TTC549 (cell line): Measurements from ENCODE around the gene TGM5.
"Not testable (repeated sequence)": the region's sequence is repeated elsewhere in the genome, so short reads cannot be mapped to it uniquely, and the experiment has no call there.

Experiments
- FAIRE-seq: peaks from 2 replicates; lab custom pipeline; 2012; peaks lifted over from hg19 to GRCh38; lab: Jason Lieb, UNC

Gene TGM5

GRCh38 chr15:43244092-43244491, 22.6 kb downstream of the TGM5 start:
- no peak for FAIRE-seq

- FAIRE-seq = no peak
These were observed 23.6 kb downstream of the TGM5 start for GRCh38 chr15:43243020-43243645.

- FAIRE-seq = no peak
These were observed 24.1 kb downstream of the TGM5 start for GRCh38 chr15:43242616-43243015.

GRCh38 chr15:43241100-43241499, 25.6 kb downstream of the TGM5 start:
- no peak for FAIRE-seq

GRCh38 chr15:43239732-43240491, 26.8 kb downstream of the TGM5 start:
- no peak for FAIRE-seq

- FAIRE-seq = no peak
These were observed 28.0 kb downstream of the TGM5 start for GRCh38 chr15:43238671-43239131.

DNA sequence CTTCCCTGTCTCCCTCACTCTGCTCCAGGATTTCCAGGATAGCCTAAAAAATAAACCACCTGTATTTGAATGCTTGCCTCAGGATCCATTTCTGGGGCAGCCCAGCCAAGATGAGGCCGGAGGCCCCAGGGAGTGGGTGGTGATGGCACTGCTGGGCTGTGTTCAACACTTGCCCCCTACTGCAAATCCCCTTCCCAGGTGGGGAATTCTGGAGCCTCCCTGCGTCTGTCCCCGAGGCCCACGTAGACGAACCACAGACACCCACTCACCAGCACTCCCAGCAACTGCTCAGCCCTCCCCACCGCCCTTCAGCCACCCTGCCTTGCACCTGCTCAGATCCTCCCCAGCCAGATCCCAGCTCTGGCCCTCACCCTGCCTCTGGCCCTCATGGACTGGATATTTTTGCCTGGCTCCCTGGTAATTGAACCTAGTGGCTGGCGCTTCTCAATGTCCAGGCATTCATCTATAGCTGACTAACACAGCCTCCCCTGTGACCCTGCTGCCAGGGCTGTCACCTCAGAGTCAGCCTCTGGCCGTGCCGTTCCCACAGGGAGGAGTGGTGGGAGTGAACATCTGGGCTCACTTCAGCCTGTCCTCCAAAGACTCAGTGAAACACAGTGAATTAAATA, 28.8 kb downstream of the TGM5 start:
- FAIRE-seq = no peak

GRCh38 chr15:43235536-43235935, 31.2 kb downstream of the TGM5 start:
- no peak for FAIRE-seq

DNA sequence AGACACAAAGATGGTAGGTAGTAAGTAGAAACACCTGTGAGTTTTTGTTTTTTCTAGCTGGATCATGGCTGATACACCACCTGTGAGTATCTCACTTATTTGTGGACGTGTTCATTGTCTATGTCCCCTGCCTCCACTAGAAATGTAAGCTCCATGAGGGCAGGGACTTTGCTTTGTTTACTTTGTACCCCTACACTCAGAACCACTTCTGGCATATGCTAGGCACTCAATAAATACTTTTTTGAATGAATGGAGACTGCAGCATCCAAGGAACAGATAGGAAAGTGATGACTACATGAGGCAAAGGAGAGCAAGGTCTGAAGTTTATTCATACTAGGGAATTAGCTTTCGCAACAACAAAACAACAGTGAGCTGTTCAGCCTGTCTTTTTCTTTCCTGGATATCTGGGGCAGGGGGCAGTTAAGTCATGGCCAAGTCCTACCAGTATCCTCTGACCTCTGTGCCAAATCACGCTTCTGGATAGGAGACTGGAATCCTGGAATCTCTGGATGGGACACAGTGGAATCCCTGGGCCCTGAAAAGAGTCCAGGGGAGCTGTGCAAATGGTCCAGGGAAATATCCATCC, 34.3 kb downstream of the TGM5 start:
- no peak for FAIRE-seq

DNA sequence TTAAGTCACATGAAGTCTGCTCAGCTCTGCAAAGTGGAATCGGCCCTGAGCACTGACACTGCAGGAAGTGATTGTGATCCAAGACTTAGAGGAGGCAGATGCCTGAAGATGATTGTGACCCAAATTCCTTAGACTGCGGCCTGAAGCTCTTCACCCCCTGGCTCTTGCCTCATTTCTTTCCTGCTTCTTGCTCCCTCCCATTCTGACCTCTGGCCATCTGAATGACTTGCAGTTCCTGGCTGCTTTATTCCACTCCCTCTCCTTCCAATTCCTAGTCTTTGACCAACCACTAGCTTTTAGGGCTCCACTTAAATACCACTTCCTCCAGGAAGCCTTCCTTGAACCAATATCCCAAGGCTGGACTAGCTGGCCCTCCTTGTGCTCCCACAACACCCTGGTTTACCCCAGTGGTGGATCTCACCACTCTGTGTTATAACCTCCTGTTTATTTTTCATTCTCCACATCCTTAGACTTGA, 36.0 kb downstream of the TGM5 start:
- no peak for FAIRE-seq

DNA sequence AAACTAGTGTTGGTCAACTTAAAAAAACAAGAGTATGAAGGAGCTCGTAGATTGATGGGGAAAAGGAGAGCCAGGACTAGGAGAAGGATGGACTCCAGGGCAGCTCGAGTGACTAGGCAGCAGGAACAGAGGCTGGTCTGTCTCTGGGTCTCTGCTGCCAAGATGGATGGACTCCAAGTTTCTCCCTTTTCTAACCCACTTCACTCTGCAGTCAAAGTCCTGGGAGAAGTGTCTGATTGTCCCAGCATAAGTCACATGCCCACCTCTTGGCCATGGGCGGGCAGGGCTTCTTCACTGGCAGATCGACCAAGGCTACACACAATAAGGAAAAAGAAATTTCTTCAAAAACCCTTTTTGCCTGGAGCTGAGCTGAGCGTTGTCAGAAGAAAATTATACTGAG, 36.8 kb downstream of the TGM5 start:
- FAIRE-seq = no peak

DNA sequence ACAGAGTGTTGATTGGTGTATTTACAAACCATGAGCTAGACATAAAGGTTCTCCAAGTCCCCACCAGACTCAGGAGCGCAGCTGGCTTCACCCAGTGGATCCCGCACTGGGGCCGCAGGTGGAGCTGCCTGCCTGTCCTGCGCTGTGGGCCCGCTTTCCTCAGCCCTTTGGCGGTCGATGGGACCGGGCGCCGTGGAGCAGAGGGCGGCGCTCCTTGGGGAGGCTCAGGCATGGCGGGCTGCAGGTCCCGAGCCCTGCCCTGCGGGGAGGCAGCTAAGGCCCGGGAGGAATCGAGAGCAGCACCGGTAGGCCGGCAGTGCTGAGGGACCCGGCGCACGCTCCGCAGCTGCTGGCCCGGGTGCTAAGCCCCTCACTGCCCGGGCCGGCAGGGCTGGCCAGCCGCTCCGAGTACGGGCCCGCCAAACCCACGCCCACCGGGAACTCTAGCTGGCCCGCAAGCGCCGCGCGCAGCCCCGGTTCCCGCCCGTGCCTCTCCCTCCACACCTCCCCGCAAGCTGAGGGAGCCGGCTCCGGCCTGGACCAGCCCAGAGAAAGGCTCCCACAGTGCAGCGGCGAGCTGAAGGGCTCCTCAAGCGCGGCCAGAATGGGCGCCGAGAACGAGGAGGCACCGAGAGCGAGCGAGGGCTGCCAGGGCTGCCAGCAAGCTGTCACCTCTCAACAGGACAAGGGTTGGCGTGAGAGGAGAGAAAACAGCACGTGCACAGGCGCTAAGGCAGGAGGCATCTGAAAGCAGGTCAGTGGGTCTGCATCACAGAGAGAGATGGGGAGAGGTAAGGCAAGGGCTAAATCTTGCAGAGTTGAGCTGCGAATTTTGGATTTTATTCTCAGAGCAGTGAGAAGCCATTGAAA, 40.1 kb downstream of the TGM5 start:
- no peak for FAIRE-seq

GRCh38 chr15:43225950-43226255, 40.8 kb downstream of the TGM5 start:
- not testable (repeated sequence) for FAIRE-seq

GRCh38 chr15:43225201-43225949, 41.4 kb downstream of the TGM5 start:
- no peak for FAIRE-seq

DNA sequence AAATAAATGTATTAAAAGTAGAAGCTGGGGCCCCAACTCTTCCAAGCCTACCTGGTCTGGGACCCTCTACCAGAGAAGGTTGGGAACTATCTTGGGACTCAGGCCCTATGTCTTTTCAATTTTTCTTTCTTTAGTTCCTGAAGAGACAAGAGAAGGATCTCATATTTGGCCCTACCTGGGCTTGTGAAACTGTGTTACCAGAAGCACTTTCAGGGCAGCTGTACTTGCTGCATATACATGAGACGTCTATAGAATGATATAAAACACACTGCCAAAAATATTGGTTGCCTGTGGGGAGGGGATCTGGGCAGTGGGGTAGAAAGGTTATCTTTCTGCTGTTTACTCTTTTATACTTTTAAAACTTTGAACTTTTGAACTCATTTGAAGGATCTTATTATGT, 45.3 kb downstream of the TGM5 start:
- no peak for FAIRE-seq

GRCh38 chr15:43220991-43221403, 45.7 kb downstream of the TGM5 start, which contains the start of gene EPB42:
Gene EPB42 (minus strand): TSS chr15:43221018. CDS start chr15:43220825, 193 bp downstream.
- FAIRE-seq = no peak

- FAIRE-seq = no peak
These were observed 46.5 kb downstream of the TGM5 start for GRCh38 chr15:43219929-43220928.

DNA sequence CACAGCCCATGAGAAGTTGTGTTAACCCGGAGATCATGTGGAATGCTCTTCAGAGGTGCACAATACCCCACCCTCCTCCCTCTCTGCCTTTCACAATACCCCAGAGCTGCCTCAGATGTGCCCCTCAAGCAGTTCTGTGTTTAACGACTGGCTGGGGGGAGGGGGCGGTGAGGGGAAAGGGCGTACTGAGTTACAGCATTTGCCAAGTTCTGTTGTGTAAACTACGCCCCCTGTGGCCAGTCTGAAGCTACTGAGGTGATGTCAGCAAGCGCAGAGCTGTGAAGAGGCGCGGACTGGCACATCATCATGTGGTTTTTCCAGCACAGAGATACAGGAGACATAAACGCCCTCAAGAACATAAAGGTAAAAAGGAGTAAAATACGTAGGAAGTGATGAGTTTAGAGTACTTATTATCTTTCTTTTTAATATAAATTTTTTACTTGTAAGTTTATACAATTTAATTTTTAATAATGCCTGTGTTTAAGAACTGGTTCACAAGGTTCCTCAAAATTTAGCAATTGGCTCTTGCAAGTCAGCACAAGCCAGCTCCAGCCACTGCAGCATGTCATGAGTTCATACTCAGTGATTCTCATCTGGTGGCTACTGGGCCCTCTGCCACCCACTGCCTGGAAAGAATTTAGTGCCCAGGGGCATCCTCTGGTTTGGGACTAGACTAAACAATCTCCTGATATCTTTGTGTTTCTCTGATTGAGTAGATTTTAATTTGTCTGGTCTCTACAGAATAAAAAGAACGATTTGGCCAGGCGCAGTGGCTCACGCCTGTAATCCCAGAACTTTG, 47.6 kb downstream of the TGM5 start:
- no peak for FAIRE-seq

DNA sequence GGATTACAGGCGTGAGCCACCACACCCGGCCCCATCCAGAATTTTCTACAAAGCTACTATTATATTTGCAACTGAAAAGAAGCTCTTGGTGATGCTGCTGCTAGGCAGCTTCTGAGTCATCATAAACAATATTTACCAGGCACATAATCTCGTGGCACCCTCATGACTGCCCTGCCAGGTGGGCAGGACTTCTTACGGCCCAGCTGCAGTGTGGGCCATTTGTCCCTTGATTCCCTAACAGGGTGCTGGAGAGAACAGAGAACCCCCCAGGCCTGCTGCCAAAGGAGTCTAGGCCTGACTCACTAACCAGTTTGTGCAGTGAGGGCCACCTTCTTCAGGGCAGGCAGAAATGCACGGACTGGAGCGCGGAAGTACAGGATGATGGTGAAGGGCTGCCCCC, 50.8 kb downstream of the TGM5 start:
- FAIRE-seq = no peak
